Epithelial cell of umbilical artery (primary cell): ENCODE measurements around the gene SYS1. TPM values are rescaled to one million over a fixed set of nuclear protein-coding genes. Genes with fewer than 3 reads are reported as not detected.

ENCODE experiments used
- total RNA-seq: library from RNA; depleted of rRNA; stranded (reverse); fragments of >200 nt; gene quantifications from 2 replicates; pipeline ENCODE4 v1.2.3, GENCODE V29; 2014

The SYS1 gene
- total RNA-seq = 14.3 and 16.6 TPM in 2 replicates

DNA sequence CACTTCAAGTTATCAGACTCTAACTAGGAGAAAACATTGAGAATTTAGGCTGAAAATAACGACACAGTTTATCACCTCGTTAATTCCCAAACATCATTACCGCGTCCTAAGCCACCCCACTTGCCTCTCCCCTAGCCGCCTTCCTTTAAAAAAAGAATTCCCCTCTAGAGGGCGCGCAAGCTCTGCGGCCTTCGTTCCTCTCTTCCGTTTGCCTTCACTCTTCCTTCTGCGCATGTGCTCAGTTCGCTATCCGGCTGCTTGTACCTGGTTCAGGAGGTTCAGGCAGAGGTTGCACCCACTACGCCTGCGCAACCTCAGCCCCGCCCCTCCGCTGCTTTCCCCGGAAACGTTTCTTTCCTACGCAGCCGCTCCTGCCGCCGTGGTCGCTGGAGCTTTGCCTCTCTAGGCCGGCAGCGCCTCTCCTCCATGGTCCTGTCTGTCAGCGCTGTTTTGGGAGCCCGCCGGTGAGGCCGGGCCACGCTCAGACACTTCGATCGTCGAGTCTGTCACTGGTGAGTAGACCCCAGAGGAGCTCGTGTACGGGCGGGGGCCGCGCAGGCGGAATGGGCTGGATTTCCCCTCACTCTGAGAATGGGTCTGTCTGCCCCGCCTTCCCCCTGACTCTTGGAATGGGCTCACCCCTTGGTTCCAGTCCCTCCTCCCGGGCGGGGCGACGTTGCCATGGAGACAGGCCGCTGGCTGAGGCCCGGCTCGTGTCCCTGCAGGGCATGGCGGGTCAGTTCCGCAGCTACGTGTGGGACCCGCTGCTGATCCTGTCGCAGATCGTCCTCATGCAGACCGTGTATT lies at the start of gene SYS1:
SYS1 (plus strand) TSS at position 353 of the 807 bp plus-strand sequence; CDS start at position 729, 376 bp downstream.

DNA sequence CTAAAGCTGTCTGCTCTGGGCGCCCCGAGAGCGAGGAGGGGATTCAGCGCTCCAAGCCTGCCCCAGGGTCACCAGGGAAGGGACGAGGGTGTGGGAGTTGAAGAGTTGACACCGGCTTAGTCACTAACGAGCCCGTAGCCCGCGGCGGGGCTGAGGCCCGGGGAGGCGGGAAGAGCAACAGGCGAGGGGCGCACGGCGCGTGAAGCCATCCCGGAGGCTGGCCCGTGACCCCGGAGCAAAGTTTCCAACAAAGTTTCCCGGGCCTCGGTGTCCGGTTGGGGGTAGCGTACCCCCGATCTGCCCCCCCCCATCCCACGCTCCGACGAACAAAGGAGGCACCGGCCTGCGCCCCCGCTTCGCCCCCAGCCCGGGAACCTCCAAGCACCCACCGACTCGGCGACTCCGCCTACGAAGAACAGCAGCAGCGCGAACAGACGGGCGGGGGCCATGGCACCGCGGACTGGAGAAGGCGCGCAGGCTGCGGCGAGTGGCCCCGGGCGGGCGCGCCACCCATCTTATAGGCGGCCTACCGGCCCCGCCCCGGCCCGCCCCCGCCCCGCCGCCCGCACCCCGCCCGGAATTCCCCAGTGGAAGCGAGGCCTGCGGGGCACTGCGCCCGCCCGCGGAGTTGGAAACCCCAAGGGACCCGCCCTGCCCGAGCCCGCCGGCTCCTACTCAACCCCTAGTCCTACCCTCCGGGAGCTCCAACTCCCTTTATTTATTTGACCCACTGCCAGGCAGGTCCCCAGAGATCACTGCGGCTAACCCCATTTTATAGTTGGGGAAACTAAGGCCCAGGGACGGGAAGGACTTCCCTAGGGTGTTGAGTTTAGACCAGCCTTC lies 14.8 kb upstream of the SYS1 start, which contains the start of gene SDC4:
SDC4 (minus strand) TSS at position 489 of the 843 bp plus-strand sequence; CDS start at position 449, 40 bp downstream.

GRCh38 chr20:45378191-45378590 lies 15.2 kb downstream of the SYS1 start, which contains the start of gene TP53TG5:
TSS of gene TP53TG5 (minus strand) at chr20:45378325. CDS start at chr20:45378236, 89 bp downstream.

DNA sequence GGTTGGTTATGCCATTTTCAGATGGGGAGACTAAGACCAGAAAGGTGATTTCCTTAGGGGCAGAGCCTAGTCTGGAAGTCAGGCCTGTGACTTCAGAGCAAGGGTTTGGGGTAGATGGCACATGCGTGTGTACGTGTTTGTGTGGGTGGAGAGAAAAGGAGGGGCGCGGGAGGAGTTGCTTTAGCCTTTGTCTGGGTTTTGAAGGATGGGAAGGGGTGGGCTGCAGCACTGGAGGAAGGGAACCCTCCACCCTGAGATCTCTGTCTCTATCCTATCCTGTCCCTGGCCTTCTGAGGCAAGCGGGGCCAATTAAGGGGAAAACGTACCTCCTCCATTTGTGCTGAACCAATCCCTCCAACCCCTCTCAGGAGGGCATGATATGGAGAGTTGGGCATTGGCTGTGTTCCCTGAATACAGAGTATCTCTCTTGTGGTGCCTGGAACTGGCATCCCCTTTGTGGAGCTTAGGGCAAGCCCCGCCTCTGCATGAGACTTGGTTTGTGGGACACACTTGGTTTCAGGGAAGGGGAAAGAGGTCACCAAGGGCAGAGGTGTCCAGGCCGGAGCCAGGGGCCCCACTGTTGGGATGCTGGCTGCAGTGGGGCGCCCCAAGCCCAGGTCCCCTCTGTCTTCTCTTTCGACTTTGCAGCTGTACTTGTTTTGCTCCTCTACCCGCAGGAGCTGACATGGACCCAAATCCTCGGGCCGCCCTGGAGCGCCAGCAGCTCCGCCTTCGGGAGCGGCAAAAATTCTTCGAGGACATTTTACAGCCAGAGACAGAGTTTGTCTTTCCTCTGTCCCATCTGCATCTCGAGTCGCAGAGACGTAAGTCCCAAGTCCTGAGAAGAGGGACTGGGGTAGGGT lies 45.1 kb downstream of the SYS1 start, which contains the start of gene DBNDD2:
DBNDD2 (plus strand) TSS at position 507 of the 863 bp plus-strand sequence; CDS start at position 686, 179 bp downstream.

DNA sequence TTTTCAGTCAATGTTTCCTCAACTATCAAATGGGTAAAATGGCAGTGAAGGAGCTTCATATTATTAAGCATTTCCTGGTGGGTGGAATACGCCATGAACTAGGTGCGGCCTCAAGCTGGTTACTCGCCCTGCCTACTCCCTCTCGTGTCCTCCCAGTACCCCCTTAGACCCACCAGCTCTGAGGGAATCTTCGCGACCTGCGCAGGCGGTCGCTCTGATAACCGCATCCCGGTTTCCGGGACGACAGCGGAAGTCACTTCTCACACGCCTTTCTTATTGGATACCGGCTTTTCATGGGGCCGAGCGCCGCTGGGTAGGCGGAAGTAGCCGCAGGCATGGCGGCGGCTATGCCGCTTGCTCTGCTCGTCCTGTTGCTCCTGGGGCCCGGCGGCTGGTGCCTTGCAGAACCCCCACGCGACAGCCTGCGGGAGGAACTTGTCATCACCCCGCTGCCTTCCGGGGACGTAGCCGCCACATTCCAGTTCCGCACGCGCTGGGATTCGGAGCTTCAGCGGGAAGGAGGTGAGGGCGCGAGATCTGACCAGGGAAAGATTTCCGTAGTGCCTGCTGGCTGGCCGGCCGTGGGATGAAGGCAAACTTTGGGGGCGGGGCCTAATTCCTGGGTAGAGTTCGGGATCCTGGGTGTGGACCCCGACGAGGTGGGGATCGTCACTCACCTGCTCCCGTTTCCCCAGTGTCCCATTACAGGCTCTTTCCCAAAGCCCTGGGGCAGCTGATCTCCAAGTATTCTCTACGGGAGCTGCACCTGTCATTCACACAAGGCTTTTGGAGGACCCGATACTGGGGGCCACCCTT lies 53.1 kb downstream of the SYS1 start, which contains the start of gene PIGT:
PIGT (plus strand) TSS at position 320 of the 816 bp plus-strand sequence; CDS start at position 336, 16 bp downstream.

Other genes with a start within 250 kb of the SYS1 start
- gene WFDC5, start 248.0 kb upstream of the SYS1 start, total RNA-seq = not detected in 2 replicates
- gene WFDC12, start 238.7 kb upstream of the SYS1 start, total RNA-seq = not detected in 2 replicates
- gene PI3, start 188.3 kb upstream of the SYS1 start, total RNA-seq = not detected in 2 replicates
- gene SEMG1, start 156.1 kb upstream of the SYS1 start, total RNA-seq = not detected in 2 replicates
- gene SEMG2, start 141.8 kb upstream of the SYS1 start, total RNA-seq = not detected in 2 replicates
- not detected in 2 replicates for gene SLPI, start 108.6 kb upstream of the SYS1 start, total RNA-seq
- not detected in 2 replicates for gene RBPJL, start 56.3 kb upstream of the SYS1 start, total RNA-seq
- gene MATN4, start 54.9 kb upstream of the SYS1 start, total RNA-seq = not detected in 2 replicates
- gene SDC4, start 14.7 kb upstream of the SYS1 start, total RNA-seq = 23.4 and 38.3 TPM in 2 replicates
- not detected in 2 replicates for gene TP53TG5, start 15.2 kb downstream of the SYS1 start, total RNA-seq
- gene DBNDD2, start 45.1 kb downstream of the SYS1 start, total RNA-seq = 11.4 and 12.6 TPM in 2 replicates
- 12.8 and 18.8 TPM in 2 replicates for gene PIGT, start 53.0 kb downstream of the SYS1 start, total RNA-seq
- gene WFDC2, start 106.6 kb downstream of the SYS1 start, total RNA-seq = not detected in 2 replicates
- gene SPINT3, start 152.5 kb downstream of the SYS1 start, total RNA-seq = not detected in 2 replicates
- not detected in 2 replicates for gene WFDC6, start 176.3 kb downstream of the SYS1 start, total RNA-seq
- gene EPPIN, start 184.2 kb downstream of the SYS1 start, total RNA-seq = not detected in 2 replicates
- gene WFDC8, start 216.1 kb downstream of the SYS1 start, total RNA-seq = not detected in 2 replicates